ENCODE results near the gene PPT2.

DNA sequence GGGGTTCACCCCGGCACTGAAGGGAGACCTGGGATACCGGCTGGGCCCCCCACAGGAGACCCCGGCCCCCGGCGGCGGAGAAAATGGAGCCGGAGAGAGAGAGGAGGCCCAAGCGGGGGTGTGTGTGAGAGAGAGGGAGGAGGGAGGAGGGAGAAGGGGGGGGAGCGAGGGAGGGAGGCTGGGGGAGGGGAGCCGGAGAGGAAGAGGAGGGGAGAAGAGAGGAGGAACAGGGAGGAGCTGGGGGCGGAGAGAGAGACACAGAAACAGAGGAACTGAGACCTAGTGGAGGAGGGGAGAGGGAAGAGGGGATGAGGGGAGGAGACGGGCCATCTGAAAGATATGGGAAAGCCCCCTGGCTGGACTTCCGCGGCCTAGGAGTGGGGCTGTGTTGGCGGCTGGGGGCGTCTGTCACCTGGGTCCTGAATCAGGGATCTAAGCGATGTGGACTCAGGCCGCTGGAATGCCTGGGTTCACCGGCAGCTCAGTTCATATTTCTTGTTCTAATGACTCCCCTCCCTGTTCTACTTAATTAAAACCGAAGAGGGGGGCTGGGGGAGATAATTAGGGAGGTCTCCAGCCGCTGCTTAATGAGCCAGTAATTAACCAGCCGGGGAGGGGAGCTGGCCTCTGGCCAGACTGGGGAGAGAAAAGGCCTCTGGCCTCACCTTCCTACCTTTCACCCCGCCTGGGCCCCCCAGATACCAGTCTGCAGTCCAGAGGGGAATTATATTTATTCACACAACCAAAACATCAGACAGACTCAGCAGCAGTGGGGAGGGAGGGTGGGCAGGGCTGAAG, 36.3 kb downstream of the PPT2 start, which contains the start of gene PBX2:
- peak; percentile 86 for TF ChIP-seq POLR2AphosphoS5 (IDR thresholded peaks at IDR 0.05)
- no peak for TF ChIP-seq EZH2 (IDR thresholded peaks at IDR 0.05; ENCODE audit: borderline replicate concordance, insufficient read depth, low read length, poor library complexity, severe bottlenecking)
- TF ChIP-seq, protein P1, sequence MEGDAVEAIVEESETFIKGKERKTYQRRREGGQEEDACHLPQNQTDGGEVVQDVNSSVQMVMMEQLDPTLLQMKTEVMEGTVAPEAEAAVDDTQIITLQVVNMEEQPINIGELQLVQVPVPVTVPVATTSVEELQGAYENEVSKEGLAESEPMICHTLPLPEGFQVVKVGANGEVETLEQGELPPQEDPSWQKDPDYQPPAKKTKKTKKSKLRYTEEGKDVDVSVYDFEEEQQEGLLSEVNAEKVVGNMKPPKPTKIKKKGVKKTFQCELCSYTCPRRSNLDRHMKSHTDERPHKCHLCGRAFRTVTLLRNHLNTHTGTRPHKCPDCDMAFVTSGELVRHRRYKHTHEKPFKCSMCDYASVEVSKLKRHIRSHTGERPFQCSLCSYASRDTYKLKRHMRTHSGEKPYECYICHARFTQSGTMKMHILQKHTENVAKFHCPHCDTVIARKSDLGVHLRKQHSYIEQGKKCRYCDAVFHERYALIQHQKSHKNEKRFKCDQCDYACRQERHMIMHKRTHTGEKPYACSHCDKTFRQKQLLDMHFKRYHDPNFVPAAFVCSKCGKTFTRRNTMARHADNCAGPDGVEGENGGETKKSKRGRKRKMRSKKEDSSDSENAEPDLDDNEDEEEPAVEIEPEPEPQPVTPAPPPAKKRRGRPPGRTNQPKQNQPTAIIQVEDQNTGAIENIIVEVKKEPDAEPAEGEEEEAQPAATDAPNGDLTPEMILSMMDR (IDR thresholded peaks at IDR 0.05; ENCODE audit: poor library complexity, severe bottlenecking): no peak
- TF ChIP-seq RAD21 (conservative IDR thresholded peaks at IDR 0.05): no peak
- peak; percentile 52 for TF ChIP-seq EP300 (conservative IDR thresholded peaks at IDR 0.05; ENCODE audit: poor library complexity, severe bottlenecking)
- no peak for TF ChIP-seq TAF1 (IDR thresholded peaks at IDR 0.05; ENCODE audit: low read depth)
- TF ChIP-seq SMC3 (conservative IDR thresholded peaks at IDR 0.05; ENCODE audit: poor library complexity): no peak
- TF ChIP-seq, protein P2, sequence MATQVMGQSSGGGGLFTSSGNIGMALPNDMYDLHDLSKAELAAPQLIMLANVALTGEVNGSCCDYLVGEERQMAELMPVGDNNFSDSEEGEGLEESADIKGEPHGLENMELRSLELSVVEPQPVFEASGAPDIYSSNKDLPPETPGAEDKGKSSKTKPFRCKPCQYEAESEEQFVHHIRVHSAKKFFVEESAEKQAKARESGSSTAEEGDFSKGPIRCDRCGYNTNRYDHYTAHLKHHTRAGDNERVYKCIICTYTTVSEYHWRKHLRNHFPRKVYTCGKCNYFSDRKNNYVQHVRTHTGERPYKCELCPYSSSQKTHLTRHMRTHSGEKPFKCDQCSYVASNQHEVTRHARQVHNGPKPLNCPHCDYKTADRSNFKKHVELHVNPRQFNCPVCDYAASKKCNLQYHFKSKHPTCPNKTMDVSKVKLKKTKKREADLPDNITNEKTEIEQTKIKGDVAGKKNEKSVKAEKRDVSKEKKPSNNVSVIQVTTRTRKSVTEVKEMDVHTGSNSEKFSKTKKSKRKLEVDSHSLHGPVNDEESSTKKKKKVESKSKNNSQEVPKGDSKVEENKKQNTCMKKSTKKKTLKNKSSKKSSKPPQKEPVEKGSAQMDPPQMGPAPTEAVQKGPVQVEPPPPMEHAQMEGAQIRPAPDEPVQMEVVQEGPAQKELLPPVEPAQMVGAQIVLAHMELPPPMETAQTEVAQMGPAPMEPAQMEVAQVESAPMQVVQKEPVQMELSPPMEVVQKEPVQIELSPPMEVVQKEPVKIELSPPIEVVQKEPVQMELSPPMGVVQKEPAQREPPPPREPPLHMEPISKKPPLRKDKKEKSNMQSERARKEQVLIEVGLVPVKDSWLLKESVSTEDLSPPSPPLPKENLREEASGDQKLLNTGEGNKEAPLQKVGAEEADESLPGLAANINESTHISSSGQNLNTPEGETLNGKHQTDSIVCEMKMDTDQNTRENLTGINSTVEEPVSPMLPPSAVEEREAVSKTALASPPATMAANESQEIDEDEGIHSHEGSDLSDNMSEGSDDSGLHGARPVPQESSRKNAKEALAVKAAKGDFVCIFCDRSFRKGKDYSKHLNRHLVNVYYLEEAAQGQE (IDR thresholded peaks at IDR 0.05; ENCODE audit: borderline replicate concordance): peak; percentile 15

All from neural cell (in vitro differentiated cells).